Natural killer cell treated with Interleukin-12 subunit alpha and Interleukin-12 subunit beta and Interleukin-15 and Interleukin-18, amount 100 ng/mL, for 72 hours (primary cell): ENCODE data around the gene HNF4A. TPM values are rescaled to one million over a fixed set of nuclear protein-coding genes. Genes with fewer than 3 reads are reported as not detected.

Experiments used
- ATAC-seq, 2 donors: fragments of 150-1000 bp; cut with Tn5 transposase in 1 of 2; sonication (Bioruptor Pico), chemical (Tn5 transposase) in 1 of 2; 2 replicates each; pipeline ENCODE4 v1.10.0; 2021
- DNase-seq: peaks from one replicate; pipeline ENCODE4 v3.0.0; 2022; ENCODE audit warnings: low spot score
- H3K27ac Mint-ChIP-seq, 2 donors: 1 replicate in 1 of 2; 2 replicates in 1 of 2; pipeline ENCODE4 v1.8.0; 2022; ENCODE audit warnings: mixed read lengths in 2 of 2, mild to moderate bottlenecking in 1 of 2, moderate library complexity in 1 of 2
- H3K27me3 Mint-ChIP-seq, 2 donors: 1 replicate in 1 of 2; 2 replicates in 1 of 2; pipeline ENCODE4 v1.8.0; 2022; ENCODE audit warnings: mixed read lengths in 2 of 2
- H3K36me3 Mint-ChIP-seq: one replicate; pipeline ENCODE4 v1.8.0; 2022; ENCODE audit warnings: mixed read lengths
- H3K4me1 Mint-ChIP-seq, 2 donors: 1 replicate in 1 of 2; 2 replicates in 1 of 2; pipeline ENCODE4 v1.8.0; 2022; ENCODE audit warnings: low read depth in 2 of 2, mixed read lengths in 2 of 2, mild to moderate bottlenecking in 1 of 2
- H3K4me3 Mint-ChIP-seq: one replicate; pipeline ENCODE4 v1.8.0; 2022; ENCODE audit warnings: mixed read lengths
- H3K9me3 Mint-ChIP-seq: 2 replicates; pipeline ENCODE4 v1.8.0; 2022; ENCODE audit warnings: mixed read lengths
- total RNA-seq, 2 donors: library from RNA; stranded (reverse); gene quantifications; one replicate each; pipeline ENCODE4 v1.2.3, GENCODE V29; 2022

The HNF4A gene
- total RNA-seq, 2 donors from 2014 or later = not detected

DNA sequence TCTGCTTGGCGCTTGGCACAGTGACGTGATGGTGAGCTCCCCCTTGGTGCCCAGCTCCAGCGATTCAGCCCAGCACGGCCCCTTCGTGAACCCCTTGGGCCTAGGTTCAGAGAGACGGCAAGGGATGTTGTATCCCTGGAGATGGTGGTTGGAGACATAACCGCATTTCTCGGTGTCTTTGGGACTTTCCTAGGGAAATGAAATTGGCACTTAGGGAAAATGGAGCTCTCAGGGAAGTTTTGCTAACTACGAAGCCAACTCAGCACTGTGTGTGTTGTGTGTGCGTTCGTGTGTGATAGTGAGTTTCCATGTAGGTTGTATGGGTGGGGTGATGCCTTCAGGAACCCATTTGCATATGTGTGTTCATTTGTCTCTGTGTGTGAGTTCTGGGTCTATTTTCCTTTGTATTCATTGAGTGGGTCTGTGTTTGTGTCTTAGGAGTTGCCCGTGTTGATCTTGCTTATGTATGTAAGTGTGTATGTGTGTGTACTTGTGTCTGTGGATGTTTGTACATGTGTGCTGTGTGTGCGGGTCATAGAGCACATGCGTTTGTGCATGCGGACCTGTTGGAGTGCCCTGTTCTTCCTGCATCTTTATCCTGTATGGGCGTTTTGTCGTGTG, 46.4 kb downstream of the HNF4A start:
- Mint-ChIP-seq H3K4me3 (no peak overlapping the region), H3K9me3 (peaks cover 4% of the 10 kb centered on the region), H3K36me3 (peaks cover 6% of the 10 kb centered on the region), H3K4me1 (peaks cover 3 to 7% of the 10 kb centered on the region in 2 donors), H3K27me3 (peaks cover 5 to 32% of the 10 kb centered on the region in 2 donors), H3K27ac (no peak overlapping the region)
- ATAC-seq = no peak
- DNase-seq = no peak

- Mint-ChIP-seq H3K36me3 (peaks cover 6% of the 10 kb centered on the region), H3K27ac (no peak overlapping the region), H3K27me3 (peaks cover 5 to 32% of the 10 kb centered on the region in 2 donors), H3K4me1 (peaks cover 3 to 7% of the 10 kb centered on the region in 2 donors), H3K9me3 (peaks cover 4% of the 10 kb centered on the region), H3K4me3 (no peak overlapping the region)
- DNase-seq (no peak), ATAC-seq (no peak)
These were observed 47.1 kb downstream of the HNF4A start for GRCh38 chr20:44402391-44403193.

DNA sequence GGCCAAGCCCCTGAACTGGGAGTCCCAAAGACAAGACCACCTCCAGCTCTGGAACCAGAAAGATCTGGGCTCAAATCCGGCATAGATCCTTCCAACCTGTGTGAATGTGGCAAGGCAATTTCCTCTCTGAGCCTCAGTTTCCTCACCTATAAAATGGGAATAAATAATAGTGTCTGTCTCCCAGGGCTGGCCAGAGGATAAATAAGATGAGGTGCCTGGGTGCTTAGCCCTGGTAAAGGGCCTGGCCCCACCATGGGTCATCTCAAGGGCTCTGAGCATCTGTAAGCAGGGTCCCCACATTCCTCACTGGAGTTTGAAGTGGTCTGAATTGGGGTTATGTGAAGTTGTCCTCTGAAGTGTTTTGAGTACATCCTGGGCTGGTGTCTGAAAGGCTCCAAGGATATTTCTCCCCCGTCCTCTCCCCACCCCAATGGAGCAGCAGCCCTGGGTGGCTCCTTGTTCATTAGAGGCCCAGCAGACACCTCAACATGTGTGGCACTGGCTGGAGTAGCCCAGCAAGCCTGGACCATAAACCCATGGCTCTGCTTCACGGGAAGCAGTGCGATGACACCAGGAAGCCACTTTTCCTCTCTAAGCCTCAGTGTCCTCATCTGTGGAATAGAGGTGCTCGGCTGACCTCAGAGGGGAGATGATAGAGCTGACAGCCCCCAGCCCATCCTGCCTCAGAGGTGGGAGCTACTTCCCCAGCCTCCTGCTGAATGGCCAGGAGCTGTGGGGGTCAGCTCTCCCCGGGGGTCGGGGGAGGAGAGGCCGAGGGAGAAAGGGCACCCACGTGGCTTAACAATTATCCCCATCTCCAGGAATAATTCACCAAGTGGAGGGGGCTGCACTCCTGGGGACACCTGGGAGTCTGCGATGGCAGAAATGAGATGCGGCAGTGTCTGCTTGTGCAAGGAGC, 48.0 kb downstream of the HNF4A start:
- no peak overlapping the region for H3K27ac Mint-ChIP-seq
- ATAC-seq (no peak), DNase-seq (no peak)
- peaks cover 3 to 27% of the 10 kb centered on the region in 2 donors for H3K27me3 Mint-ChIP-seq
- no peak overlapping the region for H3K4me3 Mint-ChIP-seq
- peaks cover 6% of the 10 kb centered on the region for H3K36me3 Mint-ChIP-seq
- peaks cover 3 to 7% of the 10 kb centered on the region in 2 donors for H3K4me1 Mint-ChIP-seq
- H3K9me3 Mint-ChIP-seq = peaks cover 4% of the 10 kb centered on the region

DNA sequence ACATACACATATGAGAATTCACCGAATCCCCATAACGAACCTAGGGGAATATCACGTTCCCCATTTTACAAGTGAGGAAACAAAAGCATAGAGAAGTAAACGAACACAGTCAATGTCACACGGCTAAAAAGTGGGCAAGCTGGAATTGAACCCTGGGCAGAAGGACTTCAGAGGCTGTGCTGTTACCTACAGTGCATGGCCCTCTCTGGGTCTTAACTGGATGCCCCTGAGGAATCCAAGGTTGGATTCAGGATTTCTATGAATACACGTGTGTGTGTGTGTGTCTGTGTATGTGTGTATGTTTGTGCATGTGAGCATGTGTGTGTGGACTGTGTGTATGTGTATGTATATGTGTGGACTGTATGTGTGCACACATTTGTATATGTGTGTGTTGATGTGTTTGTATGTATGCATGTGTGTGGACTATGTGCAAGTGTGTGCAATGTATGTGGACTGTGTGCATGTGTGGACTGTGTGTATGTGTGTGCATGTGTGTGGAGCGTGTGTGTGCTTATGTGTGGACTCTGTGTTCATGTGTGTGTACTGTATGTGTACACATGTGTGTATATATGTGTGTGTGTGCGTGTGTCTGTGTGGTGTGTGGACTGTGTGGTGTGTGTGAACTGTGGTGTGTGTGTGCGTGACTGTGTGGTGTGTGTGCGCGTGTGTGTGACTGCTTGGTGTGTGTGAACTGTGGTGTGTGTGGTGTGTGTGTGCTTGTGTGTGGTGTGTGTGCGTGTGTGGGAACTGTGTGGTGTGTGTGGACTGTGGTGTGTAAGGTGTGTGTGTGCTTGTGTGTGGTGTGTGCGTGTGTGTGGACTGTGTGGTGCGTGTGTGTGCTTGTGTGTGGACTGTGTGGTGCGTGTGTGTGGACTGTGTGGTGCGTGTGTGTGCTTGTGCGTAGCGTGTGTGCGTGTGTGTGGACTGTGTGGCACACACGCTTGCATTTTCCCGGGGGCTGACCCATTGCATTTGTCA, 49.0 kb downstream of the HNF4A start:
- peaks cover 4% of the 10 kb centered on the region for H3K9me3 Mint-ChIP-seq
- H3K4me3 Mint-ChIP-seq = no peak overlapping the region
- ATAC-seq (no peak), DNase-seq (no peak)
- peaks cover 6% of the 10 kb centered on the region for H3K36me3 Mint-ChIP-seq
- H3K27ac Mint-ChIP-seq = peak overlapping the region in 1 of 2 donors; percentile 1
- H3K4me1 Mint-ChIP-seq = peaks cover 3 to 7% of the 10 kb centered on the region in 2 donors
- H3K27me3 Mint-ChIP-seq = peaks cover 3 to 21% of the 10 kb centered on the region in 2 donors

- Mint-ChIP-seq H3K27ac (no peak overlapping the region), H3K36me3 (peaks cover 6% of the 10 kb centered on the region), H3K9me3 (peaks cover 4% of the 10 kb centered on the region), H3K4me1 (peaks cover 3 to 7% of the 10 kb centered on the region in 2 donors), H3K4me3 (no peak overlapping the region), H3K27me3 (peaks cover 3 to 15% of the 10 kb centered on the region in 2 donors)
- DNase-seq (no peak), ATAC-seq (no peak)
These were observed 49.8 kb downstream of the HNF4A start for GRCh38 chr20:44405257-44405656.

DNA sequence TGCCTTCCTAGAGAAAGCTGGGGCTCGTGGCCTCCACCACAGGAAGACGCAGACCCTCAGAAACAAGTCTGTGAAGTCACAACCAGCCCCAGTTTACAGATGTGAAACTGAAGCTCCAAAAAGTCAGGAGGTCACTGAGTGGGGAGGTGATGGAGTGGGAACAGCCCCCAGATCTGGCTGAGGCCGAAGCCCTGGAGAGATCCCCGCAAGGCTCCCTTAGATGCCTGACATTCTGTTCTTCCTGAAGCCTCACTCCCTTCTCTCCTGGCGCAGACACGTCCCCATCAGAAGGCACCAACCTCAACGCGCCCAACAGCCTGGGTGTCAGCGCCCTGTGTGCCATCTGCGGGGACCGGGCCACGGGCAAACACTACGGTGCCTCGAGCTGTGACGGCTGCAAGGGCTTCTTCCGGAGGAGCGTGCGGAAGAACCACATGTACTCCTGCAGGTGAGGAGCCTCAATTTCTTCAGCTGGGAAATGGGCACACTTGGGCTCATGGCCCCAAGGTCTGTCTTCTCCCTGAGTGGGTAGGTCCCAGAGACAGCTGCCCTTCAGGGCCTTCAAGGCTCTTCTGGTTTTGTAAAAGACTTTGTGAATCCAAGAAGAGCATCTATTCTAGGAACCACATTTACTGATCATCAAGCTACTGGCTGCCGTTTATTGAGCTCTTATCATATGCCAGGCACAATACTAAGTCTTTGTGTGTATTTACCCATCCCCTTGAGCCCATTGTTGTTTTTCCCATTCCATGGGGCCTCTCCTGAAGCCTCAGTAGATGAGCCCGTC, 50.5 kb downstream of the HNF4A start:
- DNase-seq (no peak), ATAC-seq (no peak)
- Mint-ChIP-seq H3K4me1 (peaks cover 3 to 7% of the 10 kb centered on the region in 2 donors), H3K4me3 (no peak overlapping the region), H3K27ac (no peak overlapping the region), H3K36me3 (peaks cover 6% of the 10 kb centered on the region), H3K9me3 (peaks cover 4% of the 10 kb centered on the region), H3K27me3 (peaks cover 3 to 15% of the 10 kb centered on the region in 2 donors)

GRCh38 chr20:44406572-44407137, 51.2 kb downstream of the HNF4A start:
- Mint-ChIP-seq H3K9me3 (peaks cover 4% of the 10 kb centered on the region), H3K27ac (no peak overlapping the region), H3K27me3 (peaks cover 3 to 15% of the 10 kb centered on the region in 2 donors), H3K4me3 (no peak overlapping the region), H3K36me3 (peaks cover 6% of the 10 kb centered on the region), H3K4me1 (peaks cover 3 to 7% of the 10 kb centered on the region in 2 donors)
- ATAC-seq (no peak), DNase-seq (no peak)

GRCh38 chr20:44407402-44408184, 52.1 kb downstream of the HNF4A start:
- peaks cover 3 to 7% of the 10 kb centered on the region in 2 donors for H3K4me1 Mint-ChIP-seq
- H3K4me3 Mint-ChIP-seq = no peak overlapping the region
- peaks cover 4% of the 10 kb centered on the region for H3K9me3 Mint-ChIP-seq
- H3K27ac Mint-ChIP-seq = no peak overlapping the region
- peaks cover 3 to 15% of the 10 kb centered on the region in 2 donors for H3K27me3 Mint-ChIP-seq
- no peak for DNase-seq
- H3K36me3 Mint-ChIP-seq = peaks cover 6% of the 10 kb centered on the region
- no peak for ATAC-seq

- Mint-ChIP-seq H3K4me3 (no peak overlapping the region), H3K4me1 (peaks cover 3 to 7% of the 10 kb centered on the region in 2 donors), H3K27ac (no peak overlapping the region), H3K9me3 (peaks cover 4% of the 10 kb centered on the region), H3K27me3 (peaks cover 5 to 14% of the 10 kb centered on the region in 2 donors), H3K36me3 (peaks cover 6% of the 10 kb centered on the region)
- DNase-seq (no peak), ATAC-seq (no peak)
These were observed 53.7 kb downstream of the HNF4A start for GRCh38 chr20:44409132-44409600.

DNA sequence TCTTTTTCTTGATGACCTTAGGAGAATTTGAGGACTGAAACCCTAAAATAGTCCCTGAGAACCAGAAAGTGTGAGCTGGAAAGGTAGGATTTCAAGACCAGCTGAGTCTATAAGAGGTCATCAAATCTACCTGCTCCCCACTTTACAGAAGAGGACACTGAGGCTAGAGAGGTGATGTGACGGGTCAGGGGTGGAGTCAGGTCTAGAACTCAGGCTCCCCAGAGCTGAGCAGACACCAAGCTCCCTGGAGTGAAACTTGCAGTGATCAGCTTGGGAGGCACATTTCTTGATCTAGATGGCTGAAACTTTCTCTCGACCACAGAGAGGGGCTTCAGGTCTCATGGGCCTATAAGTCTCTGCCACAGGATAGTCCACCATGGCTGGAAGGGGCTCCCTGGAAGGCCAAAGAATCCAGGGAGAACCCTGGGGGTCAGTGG, 55.1 kb downstream of the HNF4A start:
- Mint-ChIP-seq H3K27ac (no peak overlapping the region), H3K27me3 (peaks cover 3 to 7% of the 10 kb centered on the region in 2 donors), H3K4me1 (no peaks in the 10 kb centered on the region), H3K9me3 (no peaks in the 10 kb centered on the region), H3K4me3 (no peak overlapping the region), H3K36me3 (no peaks in the 10 kb centered on the region)
- ATAC-seq = no peak
- DNase-seq = peak; percentile 37

- Mint-ChIP-seq H3K4me3 (no peak overlapping the region), H3K36me3 (no peaks in the 10 kb centered on the region), H3K4me1 (no peaks in the 10 kb centered on the region), H3K9me3 (no peaks in the 10 kb centered on the region), H3K27ac (no peak overlapping the region), H3K27me3 (peaks cover 3 to 7% of the 10 kb centered on the region in 2 donors)
- ATAC-seq (no peak), DNase-seq (peak; percentile 18)
These were observed 55.7 kb downstream of the HNF4A start for GRCh38 chr20:44411020-44411756.
